GM12878 (cell line): Measurements from ENCODE around the gene ASB10. TPM values are rescaled to one million over a fixed set of nuclear protein-coding genes. Genes with fewer than 3 reads are reported as not detected.

Experiments
- ATAC-seq: fragments of 200-7000 bp; cut with Tn5 transposase; 3 replicates; pipeline ENCODE4 v1.9.1; 2020; ENCODE audit warnings: mild to moderate bottlenecking, moderate library complexity
- BruUV-seq: library from RNA; stranded (reverse); fragments of 400-500 nt; replicated peaks from 2 replicates; lab custom pipeline; 2021; lab: Mats Ljungman, UMichigan
- CTCF ChIA-PET: fragments of 300-600 bp; sonication (Branson Sonifier 250); formaldehyde crosslinking; extraction: SDS; loops from one replicate; lab custom pipeline; 2021; ENCODE audit warnings: inconsistent platforms; lab: Yijun Ruan, JAX
- POLR2A ChIA-PET: fragments of 350-600 bp; formaldehyde crosslinking; extraction: SDS; loops from one replicate; lab custom pipeline; 2021; ENCODE audit warnings: inconsistent platforms; lab: Charles Lee
- RAD21 ChIA-PET: fragments of 300-600 bp; sonication (Branson Sonifier 250); formaldehyde crosslinking; loops from one replicate; lab custom pipeline; 2023; ENCODE audit warnings: antibody characterized with exemption; ENCODE audit not compliant: unreplicated experiment; lab: Charles Lee
- SMC1A ChIA-PET: fragments of 300-600 bp; sonication (Branson Sonifier 250); formaldehyde crosslinking; loops from one replicate; lab custom pipeline; 2023; ENCODE audit not compliant: unreplicated experiment, uncharacterized antibody; lab: Charles Lee
- DNase-seq: peaks from one replicate; pipeline ENCODE4 v3.0.0-alpha.2; 2011; ENCODE audit warnings: low read depth, low spot score
- FAIRE-seq: peaks from 3 replicates; lab custom pipeline; 2011; peaks lifted over from hg19 to GRCh38; lab: Jason Lieb, UNC
- H2AFZ ChIP-seq: 2 replicates; pipeline ENCODE4 v1.6.0; 2011; ENCODE audit warnings: low read depth, low read length, control low read depth; ENCODE audit not compliant: control insufficient read depth
- H3K27ac ChIP-seq: 2 replicates; pipeline ENCODE4 v1.5.1; 2011; ENCODE audit warnings: control low read depth; ENCODE audit not compliant: control insufficient read depth, insufficient read depth
- H3K27me3 ChIP-seq, 2 experiments: replicated peaks in 1 of 2; 2 replicates each; pipeline versions ENCODE4 v1.6.0 to v1.6.1; 2011; ENCODE audit warnings: low read length in 1 of 2; ENCODE audit not compliant: control insufficient read depth in 2 of 2, insufficient read depth in 2 of 2
- H3K36me3 ChIP-seq, 2 experiments: 2 replicates each; pipeline ENCODE4 v1.5.1; 2011; ENCODE audit warnings: low read length in 1 of 2; ENCODE audit not compliant: control insufficient read depth in 2 of 2, insufficient read depth in 2 of 2
- H3K4me1 ChIP-seq: 2 replicates; pipeline ENCODE4 v1.6.1; 2011; ENCODE audit warnings: mild to moderate bottlenecking, low read length, moderate library complexity, mixed read lengths; ENCODE audit not compliant: control insufficient read depth, insufficient read depth
- H3K4me2 ChIP-seq: 2 replicates; pipeline ENCODE4 v1.6.0; 2011; ENCODE audit warnings: control low read depth; ENCODE audit not compliant: control insufficient read depth, insufficient read depth
- H3K4me3 ChIP-seq: fragments of 200-600 bp; sonication (generic); 2 replicates; pipeline ENCODE4 v1.5.1; 2016
- H3K79me2 ChIP-seq: 2 replicates; pipeline ENCODE4 v1.6.0; 2011; ENCODE audit warnings: low read length; ENCODE audit not compliant: control insufficient read depth, insufficient read depth
- H3K9ac ChIP-seq: 2 replicates; pipeline ENCODE4 v1.8.0; 2011; ENCODE audit warnings: low read length, control low read depth, mixed read lengths; ENCODE audit not compliant: control insufficient read depth, insufficient read depth
- H3K9me3 ChIP-seq: replicated peaks from 3 replicates; pipeline ENCODE4 v1.5.1; 2011; ENCODE audit warnings: mild to moderate bottlenecking, low read length; ENCODE audit not compliant: control insufficient read depth, insufficient read depth
- H4K20me1 ChIP-seq: 2 replicates; pipeline ENCODE4 v1.6.0; 2011; ENCODE audit not compliant: control insufficient read depth, insufficient read depth
- BCL11A ChIP-seq: IDR thresholded peaks from 2 replicates; pipeline ENCODE4 v1.6.1; 2011; ENCODE audit warnings: low read depth, low read length
- BCL3 ChIP-seq: IDR thresholded peaks from 2 replicates; pipeline ENCODE4 v1.6.1; 2011; ENCODE audit warnings: borderline replicate concordance, low read depth, mild to moderate bottlenecking, moderate library complexity, low read length; ENCODE audit not compliant: insufficient read depth, poor library complexity, severe bottlenecking
- BHLHE40 ChIP-seq, 2 experiments: fragments of 450-650 bp in 1 of 2; IDR thresholded peaks; 2 replicates each; pipeline ENCODE4 v1.6.1; 2011 to 2017; ENCODE audit warnings: low read depth in 2 of 2, borderline replicate concordance in 1 of 2, improper control_type of control experiment in 1 of 2, low read length in 1 of 2, mild to moderate bottlenecking in 1 of 2
- EGR1 ChIP-seq, 2 experiments: IDR thresholded peaks; 1 replicate in 1 of 2; 2 replicates in 1 of 2; pipeline ENCODE4 v1.6.1; 2011 to 2012; ENCODE audit warnings: low read depth in 2 of 2, low read length in 2 of 2, borderline replicate concordance in 1 of 2, mild to moderate bottlenecking in 1 of 2, moderate library complexity in 1 of 2
- KAT2A ChIP-seq: conservative IDR thresholded peaks from 2 replicates; pipeline ENCODE4 v1.6.1; 2011; ENCODE audit warnings: low read depth, low read length; ENCODE audit not compliant: control insufficient read depth
- KLF5 ChIP-seq: fragments of 450-650 bp; IDR thresholded peaks from 2 replicates; pipeline ENCODE4 v1.6.1; 2014; ENCODE audit warnings: mild to moderate bottlenecking; ENCODE audit not compliant: partially characterized antibody
- MAX ChIP-seq: IDR thresholded peaks from 2 replicates; pipeline ENCODE4 v1.6.1; 2012; ENCODE audit warnings: low read depth, low read length, improper control_type of control experiment
- RB1 ChIP-seq: fragments of 450-650 bp; formaldehyde crosslinking; IDR thresholded peaks from 2 replicates; pipeline ENCODE4 v1.6.1; 2017; ENCODE audit warnings: mild to moderate bottlenecking, borderline replicate concordance
- RCOR1 ChIP-seq: conservative IDR thresholded peaks from 2 replicates; pipeline ENCODE4 v1.6.1; 2012; ENCODE audit warnings: low read depth, low read length, improper control_type of control experiment
- RELA ChIP-seq: fragments of 450-650 bp; IDR thresholded peaks from 2 replicates; pipeline ENCODE4 v1.8.0; 2014; ENCODE audit warnings: borderline replicate concordance; ENCODE audit not compliant: partially characterized antibody
- USF1 ChIP-seq: IDR thresholded peaks from 2 replicates; pipeline ENCODE4 v1.6.1; 2011; ENCODE audit warnings: borderline replicate concordance, low read depth, mild to moderate bottlenecking, moderate library complexity, mixed read lengths, low read length; ENCODE audit not compliant: insufficient read depth; ENCODE audit errors: extremely low read length
- WGBS: methylation state at CpG from one replicate; pipeline ENCODE4 v1.1.6; 2016; ENCODE audit warnings: low lambda C conversion rate; ENCODE audit not compliant: insufficient replicate concordance, insufficient coverage; ENCODE audit errors: missing lambda C conversion rate; 5-methylcytosine and 5-hydroxymethylcytosine counted together
- in situ Hi-C: fragments of 300-500 bp; cut with MboI; formaldehyde crosslinking; loops from 9 replicates; pipeline ENCODE4 v1.14.3; 2018; ENCODE audit warnings: mixed read lengths
- intact Hi-C: fragments of 100-400 bp; cut with micrococcal nuclease; formaldehyde crosslinking; loops from one replicate; pipeline ENCODE4 v1.14.2; 2022; ENCODE audit not compliant: unreplicated experiment
- polyA plus RNA-seq, 11 experiments: library from polyadenylated mRNA; depleted of rRNA in 4 of 11; unstranded in 6 of 11; stranded (reverse) in 5 of 11; fragments of >200 nt; fragmentation: Nextera tagmentation in 4 of 11; fragmentation: Illumina TruSeq in 1 of 11; extraction: Ambion mirVana in 4 of 11; extraction: Trizol in 1 of 11; gene quantifications; 1 replicate in 1 of 11; 2 replicates in 10 of 11; pipeline versions ENCODE4 v1.2.1 to v1.2.3, GENCODE V29; 2011 to 2016; ENCODE audit warnings: inconsistent platforms in 2 of 11, missing spikeins in 2 of 11, low read depth in 1 of 11
- total RNA-seq, 4 experiments: library from RNA; depleted of rRNA in 3 of 4; stranded (reverse); fragments of >200 nt in 3 of 4; fragmentation: Illumina TruSeq in 1 of 4; extraction: Trizol in 1 of 4; gene quantifications; 2 replicates each; pipeline versions ENCODE4 v1.2.1 to v1.2.3, GENCODE V29; 2013 to 2021

The ASB10 gene
- total and polyA plus RNA-seq, 10 of the 15 experiments (the other 5 are each of a cell fraction or from before 2014, with no cell fraction given): not detected

- intact Hi-C loops (no loop called here), in situ Hi-C loops (no loop called here)
- Histone ChIP-seq H3K9ac (no peak overlapping the region), H3K4me1 (no peaks in the 10 kb centered on the region), H3K4me3 (no peak overlapping the region), H3K36me3 (peaks cover 3 to 10% of the 10 kb centered on the region in 2 experiments; a peak in 2 of 4 replicates), H3K4me2 (no peak overlapping the region), H3K79me2 (no peaks in the 10 kb centered on the region), H2AFZ (no peak overlapping the region), H4K20me1 (no peaks in the 10 kb centered on the region), H3K27ac (no peak overlapping the region), H3K27me3 (no peaks in the 10 kb centered on the region), H3K9me3 (no peaks in the 10 kb centered on the region)
- BruUV-seq: no TSS peak
- SMC1A ChIA-PET: no interaction called here
- POLR2A ChIA-PET: no interaction called here
- ATAC-seq (no peak), DNase-seq (no peak), FAIRE-seq (no peak)
- TF ChIP-seq RB1 (no peak), BHLHE40 (IDR thresholded peaks at IDR 0.05; ENCODE audit: borderline replicate concordance in 1 of 2, low read depth in 2 of 2, low read length in 1 of 2) (no peak), BCL11A (no peak)
- CTCF ChIA-PET: no interaction called here
- RAD21 ChIA-PET: no interaction called here
- WGBS: 93% methylated on average over 24 of the region's 24 CpGs
Measured at GRCh38 chr7:151133986-151134742, 52.9 kb downstream of the ASB10 start.

- no peak overlapping the region for H3K4me3 ChIP-seq
- no peak overlapping the region for H3K9ac ChIP-seq
- SMC1A ChIA-PET: no interaction called here
- no peaks in the 10 kb centered on the region for H3K27me3 ChIP-seq
- no peak overlapping the region for H3K27ac ChIP-seq
- no peak for DNase-seq
- intact Hi-C loops (no loop called here), in situ Hi-C loops (no loop called here)
- H2AFZ ChIP-seq: no peak overlapping the region
- no peaks in the 10 kb centered on the region for H3K4me1 ChIP-seq
- no peaks in the 10 kb centered on the region for H4K20me1 ChIP-seq
- H3K4me2 ChIP-seq: no peak overlapping the region
- 84% methylated on average over 16 of the region's 16 CpGs for WGBS
- RAD21 ChIA-PET: no interaction called here
- no peak for FAIRE-seq
- no peaks in the 10 kb centered on the region for H3K9me3 ChIP-seq
- POLR2A ChIA-PET: no interaction called here
- no peaks in the 10 kb centered on the region for H3K79me2 ChIP-seq
- ATAC-seq: no peak
- no TSS peak for BruUV-seq
- CTCF ChIA-PET: no interaction called here
- peaks cover 3 to 12% of the 10 kb centered on the region in 2 experiments; a peak in 2 of 4 replicates for H3K36me3 ChIP-seq
- TF ChIP-seq MAX (no peak), RCOR1 (no peak), EGR1 (IDR thresholded peaks at IDR 0.05; ENCODE audit: borderline replicate concordance in 1 of 2, low read depth in 2 of 2, low read length in 2 of 2) (no peak), KLF5 (no peak), RELA (no peak), BCL3 (no peak), KAT2A (no peak), USF1 (no peak)
Measured at GRCh38 chr7:151133266-151133985, 53.6 kb downstream of the ASB10 start.
